ENCODE results near the gene MKNK2. TPM values are rescaled to one million over a fixed set of nuclear protein-coding genes. Genes with fewer than 3 reads are reported as not detected.

The MKNK2 gene
- total and polyA plus RNA-seq, 5 donors, result 75.9 to 151 (median 110) TPM

DNA sequence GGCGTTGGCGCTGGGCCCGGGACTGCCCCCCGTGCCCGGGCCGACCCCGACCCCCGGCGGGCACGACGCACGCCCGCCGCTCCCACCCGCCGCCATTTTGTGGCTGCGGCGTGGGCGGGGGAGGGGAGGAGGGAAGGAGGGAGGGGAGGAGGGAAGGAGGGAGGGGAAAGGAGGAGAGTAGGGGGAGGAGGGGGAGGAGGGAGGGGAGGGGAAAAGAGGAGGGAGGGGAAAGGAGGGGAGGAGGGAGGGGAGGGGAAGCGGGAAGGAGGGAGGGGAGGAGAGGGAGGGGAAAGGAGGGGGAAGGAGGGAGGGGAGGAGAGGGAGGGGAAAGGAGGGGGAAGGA, 35.5 kb downstream of the MKNK2 start, which contains the start of gene BTBD2:
Gene BTBD2 (minus strand): TSS at position 107 of the 343 bp plus-strand sequence. CDS start 11 bp downstream, at position 96.
- H3K4me1 ChIP-seq (ENCODE audit: control insufficient read depth, insufficient read depth, low read length), result peaks cover 2% of the 10 kb centered on the region
- ATAC-seq (no peak), DNase-seq (peak; percentile 56 to 85 (median 75))
- no peaks in the 10 kb centered on the region for H3K9me3 ChIP-seq (ENCODE audit: control insufficient read depth, low read length)
- H3K27ac ChIP-seq (ENCODE audit: low read length), result peak within 1 kb of the TSS; percentile 62
- WGBS, result under 1% methylated on average over 20 of the region's 20 CpGs
- intact Hi-C loops (cut with DNase I), result loop anchor here in 1 of 4 donors (5.0 kb wide), 1 partner anchor 57 kb away; no protein-coding TSS in a partner anchor
- H3K27me3 ChIP-seq (ENCODE audit: control insufficient read depth, insufficient read depth), result no peaks in the 10 kb centered on the region
- peak within 1 kb of the TSS; percentile 91 for H3K4me3 ChIP-seq (ENCODE audit: low read length)

DNA sequence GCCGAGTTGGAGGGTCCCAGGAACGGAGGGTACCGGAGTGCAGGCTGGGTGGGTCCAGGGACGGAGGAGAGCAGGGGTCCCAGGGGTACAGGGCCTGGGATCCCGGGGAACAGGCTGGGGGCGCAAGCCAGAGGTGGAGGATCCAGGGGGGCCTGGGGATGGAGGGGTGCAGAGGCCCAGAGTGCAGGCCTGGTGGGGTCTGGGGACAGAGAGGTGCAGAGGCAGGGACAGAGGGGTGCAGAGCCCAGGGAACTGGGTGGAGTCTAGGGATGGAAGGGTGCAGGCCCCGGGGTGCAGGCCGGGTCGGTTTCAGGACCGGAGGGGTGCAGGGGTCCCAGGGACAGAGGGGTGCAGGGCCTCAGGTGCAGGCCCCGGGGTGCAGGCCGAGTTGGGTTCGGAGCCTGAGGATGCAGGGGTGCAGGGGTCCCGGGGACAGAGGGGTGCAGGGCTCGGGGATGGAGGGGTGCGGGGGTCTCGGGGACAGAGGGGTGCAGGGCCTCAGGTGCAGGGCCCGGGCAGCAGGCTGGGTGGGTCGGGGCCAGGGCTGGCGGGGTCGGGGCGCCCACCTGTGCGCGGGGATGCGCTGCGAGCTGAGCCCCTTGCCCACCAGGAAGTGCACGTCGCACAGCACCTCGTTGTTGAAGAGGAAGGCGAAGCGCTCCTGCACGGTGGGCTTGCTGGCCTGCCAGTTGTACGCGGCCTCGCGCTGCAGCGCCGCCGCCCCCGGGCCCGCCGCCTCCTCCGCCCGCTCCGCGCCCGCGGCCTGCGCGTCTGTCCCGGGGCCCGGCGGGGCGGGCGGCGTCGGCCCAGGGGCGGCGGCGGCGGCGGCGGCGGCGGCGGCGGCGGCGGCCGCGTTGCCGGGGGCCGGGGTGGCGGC, 36.1 kb downstream of the MKNK2 start:
- Histone ChIP-seq H3K27me3 (ENCODE audit: control insufficient read depth, insufficient read depth) (no peaks in the 10 kb centered on the region), H3K4me3 (ENCODE audit: low read length) (peak overlapping the region; percentile 91), H3K4me1 (ENCODE audit: control insufficient read depth, insufficient read depth, low read length) (peaks cover 2% of the 10 kb centered on the region), H3K9me3 (ENCODE audit: control insufficient read depth, low read length) (no peaks in the 10 kb centered on the region), H3K27ac (ENCODE audit: low read length) (peak overlapping the region; percentile 62)
- DNase-seq (peak in 2 of 3 donors; percentile 72 to 77), ATAC-seq (peak; percentile 18 to 30)
- intact Hi-C loops (cut with DNase I), result loop anchor here in 1 of 4 donors (5.0 kb wide), 1 partner anchor 57 kb away; no protein-coding TSS in a partner anchor
- WGBS, result 10% methylated on average over 69 of the region's 74 CpGs

DNA sequence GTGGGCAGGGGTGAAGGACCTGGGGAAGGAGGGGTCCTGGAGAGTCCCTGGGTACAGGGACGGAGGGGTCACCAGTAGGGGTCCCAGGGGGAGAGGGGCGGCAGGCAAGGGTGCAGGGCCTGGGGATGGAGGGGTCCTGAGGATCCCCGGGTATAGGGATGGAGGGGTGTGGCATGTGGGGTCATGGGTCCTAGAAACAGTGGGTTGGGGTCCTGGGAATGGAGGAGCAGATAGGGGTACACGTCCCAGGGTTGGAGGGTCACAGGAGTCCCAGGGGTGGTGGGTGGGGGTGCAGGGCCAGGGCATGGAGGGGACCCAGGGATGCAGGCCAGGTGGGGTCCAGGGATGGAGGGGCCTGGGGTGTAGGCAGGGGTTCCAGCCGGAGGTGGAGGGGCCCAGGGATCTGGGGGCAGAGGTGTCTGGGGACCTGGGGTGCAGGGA, 36.9 kb downstream of the MKNK2 start:
- intact Hi-C loops (cut with DNase I), result no loop called here
- no peaks in the 10 kb centered on the region for H3K9me3 ChIP-seq (ENCODE audit: control insufficient read depth, low read length)
- DNase-seq (no peak), ATAC-seq (peak; percentile 1 to 23)
- no peaks in the 10 kb centered on the region for H3K27me3 ChIP-seq (ENCODE audit: control insufficient read depth, insufficient read depth)
- H3K4me1 ChIP-seq (ENCODE audit: control insufficient read depth, insufficient read depth, low read length), result peaks cover 2% of the 10 kb centered on the region
- H3K4me3 ChIP-seq (ENCODE audit: low read length), result no peak overlapping the region
- no peak overlapping the region for H3K27ac ChIP-seq (ENCODE audit: low read length)
- WGBS, result 73% methylated on average over 5 of the region's 5 CpGs

DNA sequence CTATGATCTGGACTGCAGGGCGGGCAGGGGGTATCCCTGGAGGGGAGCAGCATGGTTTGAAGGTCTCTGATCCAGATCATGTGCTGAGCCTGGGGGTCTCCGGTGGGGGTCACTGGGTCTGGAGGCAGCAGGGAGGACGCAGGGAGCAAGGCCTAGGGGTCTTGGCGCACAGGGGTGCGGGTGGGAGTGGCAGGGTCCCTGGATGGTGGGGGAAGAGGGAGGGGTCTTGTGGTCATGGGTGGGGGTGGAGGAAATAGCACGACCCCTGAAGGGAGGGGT, 37.4 kb downstream of the MKNK2 start:
- Histone ChIP-seq H3K4me1 (ENCODE audit: control insufficient read depth, insufficient read depth, low read length) (peaks cover 2% of the 10 kb centered on the region), H3K27ac (ENCODE audit: low read length) (no peak overlapping the region), H3K27me3 (ENCODE audit: control insufficient read depth, insufficient read depth) (no peaks in the 10 kb centered on the region), H3K4me3 (ENCODE audit: low read length) (no peak overlapping the region), H3K9me3 (ENCODE audit: control insufficient read depth, low read length) (no peaks in the 10 kb centered on the region)
- ATAC-seq (peak in 1 of 2 donors; percentile 1), DNase-seq (no peak)
- intact Hi-C loops (cut with DNase I), result no loop called here
- WGBS, result 91% methylated on average over 6 of the region's 6 CpGs

DNA sequence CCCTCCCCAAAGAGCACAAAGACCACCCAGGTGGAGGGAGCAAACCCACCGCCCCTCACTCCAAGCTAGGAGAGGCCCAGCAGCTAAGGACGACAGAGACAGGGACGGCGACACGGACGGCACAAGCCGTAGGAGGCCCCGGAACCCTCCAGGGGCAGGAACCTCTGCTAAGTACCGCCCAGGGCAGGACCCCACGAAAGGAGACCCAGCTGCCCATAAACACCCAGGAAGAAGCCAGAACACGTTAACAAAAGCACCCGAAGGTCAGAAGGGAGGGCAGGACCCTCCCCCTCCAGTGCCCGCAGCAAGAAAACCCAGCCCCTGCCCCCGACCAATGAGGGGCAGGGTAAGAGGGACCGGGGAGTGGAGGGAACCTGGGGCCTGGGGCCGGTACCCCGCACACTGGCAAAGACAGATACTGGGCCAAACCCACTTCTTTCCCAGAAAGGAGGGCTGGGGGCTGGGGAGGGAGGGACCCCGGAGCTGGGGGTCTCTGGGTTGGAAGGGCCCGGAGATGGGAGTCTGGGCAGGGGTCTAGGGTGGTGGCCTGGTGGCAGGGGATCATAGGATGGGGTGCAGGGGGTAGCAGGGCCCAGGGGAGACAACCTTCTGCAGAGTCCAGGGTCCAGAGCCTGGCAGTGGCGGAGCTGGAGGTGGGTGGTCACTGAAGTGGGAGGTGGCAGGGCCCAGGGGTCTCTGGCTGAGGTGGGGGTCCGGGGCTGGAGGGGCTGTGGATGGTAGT, 37.9 kb downstream of the MKNK2 start:
- no peaks in the 10 kb centered on the region for H3K27me3 ChIP-seq (ENCODE audit: control insufficient read depth, insufficient read depth)
- DNase-seq, result no peak
- intact Hi-C loops (cut with DNase I), result no loop called here
- H3K4me1 ChIP-seq (ENCODE audit: control insufficient read depth, insufficient read depth, low read length), result peaks cover 2% of the 10 kb centered on the region
- 89% methylated on average over 21 of the region's 21 CpGs for WGBS
- H3K9me3 ChIP-seq (ENCODE audit: control insufficient read depth, low read length), result no peaks in the 10 kb centered on the region
- H3K4me3 ChIP-seq (ENCODE audit: low read length), result no peak overlapping the region
- ATAC-seq, result peak in 1 of 2 donors; percentile 1
- H3K27ac ChIP-seq (ENCODE audit: low read length), result no peak overlapping the region

DNA sequence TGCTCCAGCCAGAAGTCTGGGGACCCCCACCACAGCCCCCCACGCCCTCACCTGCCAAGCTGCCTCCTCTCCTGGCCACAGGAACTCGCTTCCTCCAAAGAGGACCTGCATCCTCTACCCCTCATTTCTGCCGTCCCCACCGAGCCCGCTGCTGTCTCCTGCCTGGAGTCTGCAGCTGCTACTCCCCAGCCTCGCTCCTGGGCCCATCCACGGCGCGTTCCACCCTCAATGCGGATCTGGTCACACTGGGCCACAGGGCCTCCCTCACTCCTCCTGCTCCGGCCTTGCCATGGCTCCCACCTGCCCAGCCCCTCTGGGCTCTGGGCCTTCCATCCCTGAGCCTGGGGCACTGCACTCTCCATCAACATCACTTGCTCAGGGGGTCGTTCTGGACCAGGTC, 39.9 kb downstream of the MKNK2 start:
- DNase-seq (no peak), ATAC-seq (no peak)
- H3K4me3 ChIP-seq (ENCODE audit: low read length), result no peak overlapping the region
- H3K27ac ChIP-seq (ENCODE audit: low read length), result no peak overlapping the region
- H3K9me3 ChIP-seq (ENCODE audit: control insufficient read depth, low read length), result no peaks in the 10 kb centered on the region
- 94% methylated on average over 12 of the region's 12 CpGs for WGBS
- intact Hi-C loops (cut with DNase I), result no loop called here
- no peaks in the 10 kb centered on the region for H3K27me3 ChIP-seq (ENCODE audit: control insufficient read depth, insufficient read depth)
- peaks cover under 1% of the 10 kb centered on the region for H3K4me1 ChIP-seq (ENCODE audit: control insufficient read depth, insufficient read depth, low read length)

DNA sequence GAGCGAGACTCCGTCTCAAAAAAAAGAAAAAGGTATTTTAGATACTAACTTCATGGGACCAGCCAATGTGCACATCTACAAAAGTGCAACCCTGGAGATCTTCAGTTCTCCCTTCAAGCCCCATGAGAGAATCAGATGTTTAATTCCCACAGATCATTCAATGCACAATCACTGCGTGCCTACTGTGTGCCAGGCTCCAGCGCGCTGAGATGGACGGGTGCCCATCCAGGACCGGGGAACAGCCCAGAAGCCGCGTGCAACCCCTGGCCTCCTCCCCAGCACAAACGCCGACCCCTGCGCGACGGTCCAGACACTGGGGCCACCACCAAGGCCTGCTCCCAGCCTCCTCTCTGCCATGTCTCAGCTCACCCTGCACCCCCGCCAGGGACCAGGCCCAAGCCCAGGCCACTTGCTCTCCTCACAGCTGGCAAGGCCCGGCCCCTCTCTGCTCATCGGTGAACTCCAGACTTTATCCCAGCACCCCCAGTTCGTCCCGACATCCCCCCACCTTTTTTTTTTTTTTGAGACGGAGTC, 40.8 kb downstream of the MKNK2 start:
- ATAC-seq (no peak), DNase-seq (no peak)
- no peaks in the 10 kb centered on the region for H3K4me1 ChIP-seq (ENCODE audit: control insufficient read depth, insufficient read depth, low read length)
- intact Hi-C loops (cut with DNase I), result no loop called here
- no peaks in the 10 kb centered on the region for H3K9me3 ChIP-seq (ENCODE audit: control insufficient read depth, low read length)
- no peak overlapping the region for H3K27ac ChIP-seq (ENCODE audit: low read length)
- no peak overlapping the region for H3K4me3 ChIP-seq (ENCODE audit: low read length)
- 96% methylated on average over 20 of the region's 20 CpGs for WGBS
- H3K27me3 ChIP-seq (ENCODE audit: control insufficient read depth, insufficient read depth), result no peaks in the 10 kb centered on the region

GRCh38 chr19:2003874-2004273, 47.2 kb downstream of the MKNK2 start:
- DNase-seq (no peak), ATAC-seq (no peak)
- intact Hi-C loops (cut with DNase I), result no loop called here
- no peaks in the 10 kb centered on the region for H3K4me1 ChIP-seq (ENCODE audit: control insufficient read depth, insufficient read depth, low read length)
- H3K27me3 ChIP-seq (ENCODE audit: control insufficient read depth, insufficient read depth), result no peaks in the 10 kb centered on the region
- no peaks in the 10 kb centered on the region for H3K9me3 ChIP-seq (ENCODE audit: control insufficient read depth, low read length)
- no peak overlapping the region for H3K4me3 ChIP-seq (ENCODE audit: low read length)
- H3K27ac ChIP-seq (ENCODE audit: low read length), result no peak overlapping the region
- whole genome bisulfite sequencing, result 79% methylated on average over 4 of the region's 4 CpGs

GRCh38 chr19:1999856-2000515, 51.1 kb downstream of the MKNK2 start:
- Histone ChIP-seq H3K9me3 (ENCODE audit: control insufficient read depth, low read length) (no peaks in the 10 kb centered on the region), H3K27ac (ENCODE audit: low read length) (no peak overlapping the region), H3K27me3 (ENCODE audit: control insufficient read depth, insufficient read depth) (no peaks in the 10 kb centered on the region), H3K4me3 (ENCODE audit: low read length) (no peak overlapping the region), H3K4me1 (ENCODE audit: control insufficient read depth, insufficient read depth, low read length) (no peaks in the 10 kb centered on the region)
- no peak for ATAC-seq
- 92% methylated on average over 26 of the region's 26 CpGs for WGBS
- peak in 1 of 3 donors; percentile 34 for DNase-seq
- intact Hi-C loops (cut with DNase I), result no loop called here

DNA sequence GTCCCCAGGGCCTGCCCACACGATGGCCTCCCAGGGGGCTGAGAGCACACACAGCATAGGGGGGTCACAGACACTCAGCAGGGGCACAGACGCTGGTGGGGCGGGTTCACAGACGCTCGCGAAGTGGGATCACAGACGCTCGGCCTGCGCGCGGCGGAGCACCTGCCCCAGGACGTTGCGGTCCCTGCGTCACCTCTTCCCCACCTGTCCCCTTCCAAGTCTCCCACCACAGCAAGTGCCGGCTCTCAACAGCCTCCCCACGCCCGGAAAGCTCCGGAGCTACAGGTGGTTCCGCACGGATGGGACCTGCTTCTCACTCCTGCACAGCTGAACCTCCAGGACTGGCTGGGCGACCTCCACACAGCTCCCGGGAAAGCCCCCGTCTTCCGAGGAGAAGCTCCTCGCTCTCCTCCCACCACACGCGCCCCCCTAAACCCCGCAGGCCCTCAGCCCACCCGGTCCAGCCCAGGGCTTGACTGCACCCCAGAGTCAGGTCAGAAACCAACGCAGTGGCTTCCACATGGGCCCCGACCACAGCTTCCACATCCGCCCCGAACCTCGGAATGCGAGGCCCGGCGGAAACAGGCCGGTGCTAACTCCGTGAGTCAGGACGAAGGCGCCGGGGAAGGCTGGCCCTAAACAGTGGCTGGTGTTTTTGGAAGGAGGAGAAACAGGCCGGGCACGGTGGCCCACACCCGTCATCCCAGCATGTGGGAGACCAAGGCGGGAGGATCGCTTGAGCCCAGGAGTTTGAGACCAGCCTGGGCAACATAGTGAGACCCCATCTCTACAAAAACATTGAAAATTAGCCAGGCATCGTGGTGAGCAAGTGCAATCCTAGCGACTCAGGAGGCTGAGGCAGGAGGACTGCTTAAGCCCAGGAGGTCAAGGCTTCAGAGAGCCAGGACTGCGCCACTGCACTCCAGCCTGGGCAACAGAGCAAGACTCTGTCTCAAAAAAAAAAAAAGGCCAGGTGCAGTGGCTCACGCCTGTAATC, 52.0 kb downstream of the MKNK2 start:
- Histone ChIP-seq H3K4me3 (ENCODE audit: low read length) (no peak overlapping the region), H3K4me1 (ENCODE audit: control insufficient read depth, insufficient read depth, low read length) (no peaks in the 10 kb centered on the region), H3K27me3 (ENCODE audit: control insufficient read depth, insufficient read depth) (no peaks in the 10 kb centered on the region), H3K27ac (ENCODE audit: low read length) (no peak overlapping the region), H3K9me3 (ENCODE audit: control insufficient read depth, low read length) (no peaks in the 10 kb centered on the region)
- DNase-seq, result peak in 1 of 3 donors; percentile 48
- 94% methylated on average over 52 of the region's 52 CpGs for WGBS
- peak; percentile 15 to 22 for ATAC-seq
- intact Hi-C loops (cut with DNase I), result no loop called here

All from right cardiac atrium (tissue), 5 donors.